Neural crest cell (in vitro differentiated cells): ENCODE results near the gene TTF1. TPM values are rescaled to one million over a fixed set of nuclear protein-coding genes. Genes with fewer than 3 reads are reported as not detected.

Source experiments
- DNase-seq: peaks from one replicate; pipeline ENCODE4 v3.0.0; 2021; ENCODE audit warnings: low read depth, mixed read lengths, low spot score
- H3K27ac Mint-ChIP-seq: one replicate; pipeline ENCODE4 v1.8.0; 2021; ENCODE audit warnings: mild to moderate bottlenecking, mixed read lengths; ENCODE audit not compliant: unreplicated experiment
- H3K27me3 Mint-ChIP-seq: 2 replicates; pipeline ENCODE4 v1.8.0; 2021; ENCODE audit warnings: low read depth, mild to moderate bottlenecking, mixed read lengths
- H3K36me3 Mint-ChIP-seq: 2 replicates; pipeline ENCODE4 v1.8.0; 2021; ENCODE audit warnings: low read depth, mild to moderate bottlenecking, mixed read lengths
- H3K4me1 Mint-ChIP-seq: 2 replicates; pipeline ENCODE4 v1.8.0; 2021; ENCODE audit warnings: mixed read lengths
- H3K4me3 Mint-ChIP-seq: one replicate; pipeline ENCODE4 v1.8.0; 2021; ENCODE audit warnings: mild to moderate bottlenecking, mixed read lengths
- H3K9me3 Mint-ChIP-seq: 2 replicates; pipeline ENCODE4 v1.8.0; 2021; ENCODE audit warnings: mixed read lengths
- CTCF ChIP-seq: fragments of 200-600 bp; sonication (generic); conservative IDR thresholded peaks from 2 replicates; pipeline ENCODE4 v1.5.0; 2021; ENCODE audit warnings: antibody characterized with exemption, mild to moderate bottlenecking
- total RNA-seq: library from RNA; stranded (reverse); gene quantifications from 2 replicates; pipeline ENCODE4 v1.2.1, GENCODE V29; 2021

TTF1 gene
- total RNA-seq, 1 donor from 2014 or later, result 21.9 TPM

GRCh38 chr9:132391449-132391848 is 15.2 kb downstream of the TTF1 start:
- no peak overlapping the region for H3K4me3 Mint-ChIP-seq
- no peak overlapping the region for H3K27ac Mint-ChIP-seq
- no peaks in the 10 kb centered on the region for H3K4me1 Mint-ChIP-seq
- peaks cover 10% of the 10 kb centered on the region for H3K36me3 Mint-ChIP-seq
- no peaks in the 10 kb centered on the region for H3K9me3 Mint-ChIP-seq
- TF ChIP-seq CTCF, result no peak
- no peak for DNase-seq
- H3K27me3 Mint-ChIP-seq, result no peaks in the 10 kb centered on the region

GRCh38 chr9:132390966-132391365 is 15.7 kb downstream of the TTF1 start:
- H3K4me1 Mint-ChIP-seq, result no peaks in the 10 kb centered on the region
- H3K4me3 Mint-ChIP-seq, result no peak overlapping the region
- no peak for DNase-seq
- H3K27ac Mint-ChIP-seq, result no peak overlapping the region
- H3K9me3 Mint-ChIP-seq, result no peaks in the 10 kb centered on the region
- H3K36me3 Mint-ChIP-seq, result peaks cover 10% of the 10 kb centered on the region
- TF ChIP-seq CTCF, result no peak
- no peaks in the 10 kb centered on the region for H3K27me3 Mint-ChIP-seq

DNA sequence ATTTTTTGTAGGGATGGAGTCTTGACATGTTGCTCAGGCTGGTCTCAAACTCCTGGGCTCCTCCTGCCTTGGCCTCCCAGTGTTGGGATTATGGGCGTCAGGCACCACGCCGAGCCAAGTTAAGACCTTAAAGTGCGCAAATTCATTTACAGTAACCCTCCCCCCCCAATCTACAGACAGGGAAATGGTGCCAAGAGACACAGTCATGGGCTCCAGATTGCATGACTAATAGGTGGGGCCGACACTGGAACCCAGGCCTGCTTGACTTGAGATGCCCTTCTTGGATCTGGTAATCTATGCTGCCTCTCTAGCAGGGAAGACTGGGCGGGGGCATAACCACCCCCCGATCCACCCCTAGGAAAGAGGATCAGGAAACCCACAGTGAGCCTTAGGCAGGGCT is 19.5 kb downstream of the TTF1 start:
- Mint-ChIP-seq H3K36me3 (peaks cover 10% of the 10 kb centered on the region), H3K27me3 (no peaks in the 10 kb centered on the region), H3K4me1 (no peaks in the 10 kb centered on the region), H3K9me3 (no peaks in the 10 kb centered on the region), H3K4me3 (no peak overlapping the region), H3K27ac (no peak overlapping the region)
- no peak for DNase-seq
- no peak for TF ChIP-seq CTCF

DNA sequence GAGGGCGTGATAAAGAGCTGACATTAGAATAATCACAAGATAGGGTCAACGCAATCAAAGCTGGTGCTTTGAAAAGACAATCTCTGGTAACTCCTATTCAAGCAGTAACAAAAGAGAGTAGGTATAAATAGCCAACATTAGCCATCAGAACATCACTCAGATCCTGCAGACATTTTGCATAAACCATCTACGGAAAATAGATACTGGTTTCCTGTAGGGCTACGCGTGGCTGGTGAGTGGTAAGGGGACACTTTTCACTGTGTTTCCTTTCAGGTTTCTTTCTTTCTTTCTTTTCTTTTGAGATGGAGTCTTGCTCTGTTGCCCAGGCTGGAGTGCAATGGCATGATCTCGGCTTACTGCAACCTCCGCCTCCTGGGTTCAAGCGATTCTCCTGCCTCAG is 22.3 kb downstream of the TTF1 start:
- no peak for DNase-seq
- H3K36me3 Mint-ChIP-seq, result peaks cover 3% of the 10 kb centered on the region
- no peaks in the 10 kb centered on the region for H3K9me3 Mint-ChIP-seq
- H3K27ac Mint-ChIP-seq, result no peak overlapping the region
- no peaks in the 10 kb centered on the region for H3K27me3 Mint-ChIP-seq
- TF ChIP-seq CTCF, result no peak
- H3K4me3 Mint-ChIP-seq, result no peak overlapping the region
- no peaks in the 10 kb centered on the region for H3K4me1 Mint-ChIP-seq

GRCh38 chr9:132383462-132383883 is 23.2 kb downstream of the TTF1 start:
- no peak overlapping the region for H3K27ac Mint-ChIP-seq
- H3K9me3 Mint-ChIP-seq, result no peaks in the 10 kb centered on the region
- H3K36me3 Mint-ChIP-seq, result peaks cover 2% of the 10 kb centered on the region
- no peaks in the 10 kb centered on the region for H3K27me3 Mint-ChIP-seq
- no peaks in the 10 kb centered on the region for H3K4me1 Mint-ChIP-seq
- TF ChIP-seq CTCF, result no peak
- no peak overlapping the region for H3K4me3 Mint-ChIP-seq
- DNase-seq, result no peak
